Fibroblast of skin of back (primary cell): ENCODE data around the gene PHTF2.
A peak's percentile ranks its signal among the peaks of the same experiment; 100 is the strongest.
"Not testable (repeated sequence)": the region's sequence is repeated elsewhere in the genome, so short reads cannot be mapped to it uniquely, and the experiment has no call there.

ENCODE experiments used
- DNase-seq: peaks from one replicate; pipeline ENCODE4 v3.0.0-alpha.2; 2013

The PHTF2 gene

DNA sequence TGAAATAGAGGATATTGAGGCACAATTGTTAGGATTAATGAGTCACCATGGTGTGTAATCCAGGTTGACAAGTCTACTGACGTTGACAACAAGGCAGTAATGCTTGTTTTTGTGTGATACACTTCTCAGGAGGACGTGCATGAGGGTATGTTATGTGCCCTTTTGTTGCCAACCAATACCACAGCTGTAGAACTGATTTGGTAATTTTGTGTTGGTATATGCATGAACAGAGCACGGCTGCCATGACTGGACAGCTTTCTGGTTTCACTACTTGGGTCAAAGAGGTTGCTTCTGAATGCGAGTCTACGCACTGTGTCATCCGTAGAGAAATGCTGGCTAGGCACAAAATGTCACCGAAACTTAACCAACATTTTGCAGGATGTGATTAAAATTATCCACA lies 32.9 kb downstream of the PHTF2 start:
- no peak for DNase-seq

DNA sequence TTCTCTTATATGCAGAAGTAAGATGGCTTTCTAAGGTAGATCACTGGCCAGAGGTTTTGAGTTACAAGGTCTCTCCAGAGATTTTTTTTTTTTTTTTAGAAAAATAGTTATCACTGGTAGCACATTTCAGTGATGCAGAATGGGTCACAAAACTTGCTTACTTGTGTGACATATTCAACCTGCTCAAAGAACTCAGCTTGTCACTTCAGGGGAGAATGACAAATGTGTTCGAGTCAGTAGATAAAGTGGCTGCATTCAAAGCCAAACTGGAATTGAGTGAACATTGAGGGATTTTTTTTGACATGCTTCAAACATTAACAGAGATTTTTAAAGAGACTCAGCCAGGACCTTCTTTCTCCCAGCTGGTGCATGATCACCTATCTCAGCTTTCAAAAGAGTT lies 33.4 kb downstream of the PHTF2 start:
- DNase-seq: no peak

DNA sequence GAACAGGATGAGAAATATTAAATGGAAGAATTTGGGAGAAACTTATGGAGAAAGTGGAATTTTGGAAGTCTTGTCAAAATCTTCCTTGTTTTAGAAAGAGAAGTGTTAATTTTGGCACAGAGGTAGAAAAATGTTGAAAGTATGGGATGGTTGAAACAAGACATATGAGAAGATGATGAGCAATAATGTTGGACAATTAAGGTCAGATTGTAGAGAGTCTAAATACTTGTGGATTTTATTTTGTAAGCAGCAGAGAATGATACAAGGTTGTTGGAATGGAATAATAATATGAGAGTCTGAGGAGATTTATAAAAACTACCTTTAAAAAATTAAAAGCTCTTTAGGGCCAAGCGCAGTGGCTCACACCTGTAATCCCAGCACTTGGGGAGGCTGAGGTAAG lies 34.6 kb downstream of the PHTF2 start:
- DNase-seq: no peak

DNA sequence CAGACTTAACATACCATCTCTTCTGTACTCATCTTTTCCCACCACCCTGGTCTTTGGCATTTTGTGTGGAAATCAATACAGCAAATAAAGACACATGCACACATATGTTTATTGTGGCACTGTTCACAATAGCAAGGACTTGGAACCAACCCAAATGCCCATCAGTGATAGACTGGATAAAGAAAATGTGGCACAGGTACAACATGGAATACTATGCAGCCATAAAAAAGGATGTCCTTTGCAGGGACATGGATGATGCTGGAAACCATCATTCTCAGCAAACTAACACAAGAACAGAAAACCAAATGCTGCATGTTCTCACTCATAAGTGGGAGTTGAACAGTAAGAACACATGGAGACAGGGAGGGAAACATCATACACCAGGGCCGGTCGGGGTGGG lies 37.9 kb downstream of the PHTF2 start:
- not testable (repeated sequence) for DNase-seq

DNA sequence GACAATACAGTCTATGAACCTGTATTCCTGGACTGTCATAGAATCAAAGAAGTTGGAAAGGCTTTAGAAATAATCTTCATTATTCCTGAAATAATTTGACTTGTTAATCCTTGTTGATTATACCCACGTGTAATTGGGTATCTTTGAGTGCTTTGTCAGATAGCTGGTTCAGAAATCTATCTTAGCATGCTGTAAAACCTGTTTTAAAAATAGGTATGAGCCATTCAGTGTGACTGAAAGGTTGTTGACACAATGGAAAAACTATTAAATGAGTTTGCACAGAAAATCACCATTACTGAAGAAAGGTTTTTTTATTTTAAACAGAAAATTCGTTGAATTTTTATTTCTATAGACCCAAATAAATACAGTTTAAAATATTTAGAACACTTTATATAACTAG lies 38.7 kb downstream of the PHTF2 start:
- DNase-seq: no peak

DNA sequence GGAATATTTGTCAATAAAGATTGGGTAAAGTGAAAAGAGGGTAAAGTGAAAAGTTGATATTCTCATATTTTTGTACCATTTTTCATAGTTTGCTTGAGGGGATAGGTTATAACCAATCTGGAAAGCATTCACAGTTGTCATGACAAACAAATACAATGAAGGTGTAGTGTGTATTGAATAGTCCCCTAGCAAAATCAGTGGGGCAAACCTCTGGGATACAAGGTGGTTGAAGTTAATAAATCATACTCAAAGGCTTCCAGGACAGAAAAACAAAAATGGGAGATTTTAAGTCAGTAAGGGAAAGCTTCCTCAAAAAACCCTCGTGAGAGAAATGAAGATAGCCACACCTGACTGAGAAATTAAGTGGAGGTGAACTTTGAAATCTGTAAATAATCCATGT lies 39.4 kb downstream of the PHTF2 start:
- no peak for DNase-seq

DNA sequence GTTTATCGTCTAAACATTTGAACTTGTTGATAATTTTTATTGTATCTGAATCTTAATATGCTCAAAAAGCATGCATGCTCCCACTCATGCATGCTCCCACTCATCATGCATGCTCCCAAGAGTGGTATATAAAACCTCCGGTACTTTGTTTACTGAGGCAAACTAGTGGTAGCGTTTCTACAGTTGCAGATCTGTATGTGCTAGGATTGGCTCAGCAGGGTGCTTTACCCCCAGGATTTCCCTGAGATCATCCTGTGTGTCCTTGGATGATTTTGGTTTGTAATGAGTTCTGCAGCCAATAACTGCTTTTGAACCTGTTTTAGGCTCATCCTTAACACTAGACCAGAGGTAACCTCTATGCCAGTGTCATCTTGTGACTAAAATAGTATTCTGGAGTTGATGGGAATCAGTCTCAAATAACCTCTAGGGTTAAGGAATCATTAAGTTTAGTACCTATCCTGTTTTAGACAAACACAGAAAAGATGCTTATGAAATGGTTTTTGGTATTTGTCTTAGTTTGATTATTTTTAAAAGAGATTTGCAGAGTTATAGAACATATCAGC lies 40.4 kb downstream of the PHTF2 start:
- no peak for DNase-seq

DNA sequence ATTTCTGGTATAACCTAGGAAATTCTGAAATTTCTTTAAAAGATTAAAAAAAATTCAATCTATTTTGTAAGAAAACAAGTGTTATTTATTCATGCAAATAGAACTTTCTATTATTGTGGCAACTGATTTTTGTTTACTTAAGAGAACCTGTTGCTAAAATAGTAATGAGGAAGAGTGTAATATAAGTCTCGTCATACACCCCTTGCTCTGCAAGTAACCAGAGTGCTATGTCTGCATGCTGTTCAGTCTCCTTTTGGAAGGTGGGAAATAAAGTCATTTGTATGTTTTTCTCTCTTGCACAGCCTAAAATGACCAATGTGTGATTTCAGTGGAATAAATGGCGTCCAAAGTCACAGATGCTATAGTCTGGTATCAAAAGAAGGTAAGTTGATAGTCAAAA lies 41.3 kb downstream of the PHTF2 start:
- DNase-seq: no peak

DNA sequence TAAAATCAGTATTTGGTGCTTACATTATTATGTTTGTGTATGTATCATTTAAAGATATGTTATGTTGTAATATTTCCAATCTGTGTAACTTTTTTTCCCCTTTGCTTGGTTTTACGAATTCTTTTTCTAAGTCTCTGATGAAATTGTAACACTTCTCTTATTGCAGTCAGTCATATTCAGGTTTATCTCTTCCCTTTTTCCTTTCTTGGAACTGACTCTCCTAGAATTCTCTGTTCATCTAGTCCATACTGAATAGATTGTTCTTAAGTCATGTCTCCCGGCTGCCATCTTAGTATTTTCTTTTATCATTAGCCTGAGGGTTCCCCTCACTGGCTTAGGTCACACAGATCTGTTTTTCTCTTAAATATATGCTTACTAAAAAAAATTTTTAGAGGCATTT lies 44.6 kb downstream of the PHTF2 start:
- DNase-seq: no peak

DNA sequence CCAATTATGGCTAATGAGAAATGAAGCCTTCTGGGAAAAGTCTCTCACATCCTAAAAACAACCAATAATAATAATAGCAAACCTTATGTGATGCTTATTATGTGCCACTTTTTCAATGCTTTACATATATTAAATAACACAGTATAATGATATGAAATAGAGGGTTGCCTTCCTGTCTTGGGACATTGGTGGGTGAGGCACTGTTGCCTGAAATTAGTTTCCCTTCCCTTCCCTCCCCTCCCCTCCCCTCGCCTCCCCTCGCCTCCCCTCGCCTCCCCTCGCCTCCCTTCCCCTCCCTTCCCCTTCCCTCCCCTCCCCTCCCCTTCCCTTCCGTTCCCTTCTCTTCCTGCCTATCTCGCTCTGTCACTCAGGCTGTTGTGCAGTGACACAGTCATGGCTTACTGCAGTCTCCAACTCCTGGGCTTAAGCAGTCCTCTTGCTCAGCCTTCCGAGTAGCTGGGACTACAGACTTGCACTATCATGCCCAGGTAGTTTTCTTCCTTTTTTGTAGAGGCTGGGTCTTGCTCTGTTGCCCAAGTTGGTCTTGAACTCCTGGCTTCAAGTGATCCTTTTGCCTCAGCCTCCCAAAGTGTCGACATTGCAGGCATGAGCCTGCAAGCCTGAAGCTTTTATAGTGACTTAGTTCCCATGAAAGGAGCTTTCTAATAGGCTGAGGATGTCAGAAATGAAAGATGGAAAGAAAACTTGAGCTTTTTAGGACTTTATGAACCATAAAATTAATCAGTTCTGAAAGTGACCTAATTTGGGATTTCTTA lies 47.9 kb downstream of the PHTF2 start:
- no peak for DNase-seq

DNA sequence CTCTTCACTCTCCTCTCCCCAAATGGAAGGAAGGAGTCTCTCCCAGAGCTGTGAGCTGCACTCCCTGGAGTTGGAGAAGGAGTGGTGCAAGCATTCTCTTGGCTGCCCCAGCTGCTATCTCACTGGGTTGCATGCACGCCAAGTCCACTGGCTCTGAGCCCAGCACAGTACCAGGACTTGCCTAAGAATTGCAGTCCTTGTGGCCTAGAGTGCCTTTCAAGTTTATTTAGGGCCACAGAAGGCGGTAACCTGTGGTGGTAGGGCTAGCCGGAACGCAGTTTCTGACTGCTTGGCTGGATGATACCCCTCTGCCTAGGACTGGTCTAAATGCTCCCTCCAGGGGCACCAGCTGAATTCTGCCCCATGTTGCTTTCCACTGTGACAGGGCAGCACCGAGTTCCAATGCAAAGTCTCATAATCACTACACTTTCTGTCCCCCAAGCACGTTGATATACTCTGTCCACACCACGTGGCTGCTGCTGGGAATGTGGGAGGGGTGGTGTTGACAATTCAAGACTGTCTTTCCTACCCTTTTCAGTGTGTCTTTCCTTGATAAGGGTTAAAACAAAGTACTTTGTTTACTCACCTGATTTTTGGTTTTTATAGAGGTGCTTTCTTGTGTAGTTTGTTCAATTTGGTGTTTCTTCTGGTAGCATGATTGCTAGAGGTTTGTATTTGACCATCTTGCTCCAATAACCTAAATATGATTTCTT lies 57.0 kb downstream of the PHTF2 start:
- no peak for DNase-seq

DNA sequence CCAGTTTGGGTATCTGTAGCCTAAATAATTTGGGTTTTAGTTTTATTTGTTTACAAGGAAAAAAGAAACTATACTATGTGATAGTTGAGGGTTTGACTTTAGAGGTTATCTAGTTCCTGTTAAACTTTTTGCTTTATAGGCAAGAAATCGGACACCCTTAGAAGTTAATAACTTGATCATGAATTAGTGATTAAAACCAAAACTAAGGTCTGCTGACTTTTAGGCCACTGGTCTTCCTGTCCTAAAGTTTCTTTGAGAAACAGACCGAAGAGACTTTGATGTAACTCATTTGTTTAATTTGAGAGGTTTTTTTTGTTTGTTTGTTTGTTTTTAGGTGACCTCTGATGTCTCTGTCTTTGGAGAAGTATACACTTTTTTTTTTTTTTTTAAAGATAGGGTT lies 59.7 kb downstream of the PHTF2 start:
- DNase-seq: no peak

DNA sequence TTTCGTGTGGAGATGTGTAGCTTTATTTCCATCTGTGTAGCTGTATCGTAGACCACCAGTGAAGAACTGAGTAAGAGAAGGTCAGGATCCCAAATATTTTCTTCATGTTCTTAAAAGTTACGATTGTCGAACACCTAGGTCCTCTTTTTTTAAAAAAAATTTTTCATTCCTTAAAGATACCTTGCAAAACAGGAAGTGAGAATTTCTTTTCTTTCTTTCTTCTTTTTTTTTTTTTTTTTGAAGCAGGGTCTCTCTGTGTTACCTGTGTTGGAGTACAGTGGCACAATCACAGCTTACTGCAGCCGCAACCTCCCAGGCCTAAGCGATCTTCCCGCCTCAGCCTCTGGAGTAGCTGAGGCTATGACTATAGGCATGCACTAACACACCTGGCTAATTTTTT lies 60.8 kb downstream of the PHTF2 start:
- DNase-seq: no peak

DNA sequence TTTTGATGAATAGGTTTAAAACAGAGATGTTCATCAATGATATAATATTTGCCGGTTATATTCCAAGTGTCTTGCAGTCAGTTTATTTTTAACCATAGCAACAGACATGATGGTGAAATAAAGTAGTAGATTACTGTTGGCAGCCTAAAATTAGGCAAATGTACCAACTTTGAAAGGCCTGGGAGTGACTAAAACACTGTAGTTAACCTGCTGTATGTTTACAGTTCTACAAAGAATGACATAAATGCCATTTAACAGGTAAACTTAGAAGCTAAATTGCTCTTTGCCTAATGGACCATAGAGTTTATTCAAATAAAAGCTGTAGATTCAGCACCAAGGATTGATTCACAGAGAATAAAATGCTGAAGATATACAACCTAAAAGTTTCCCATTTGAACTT lies 64.1 kb downstream of the PHTF2 start:
- DNase-seq: no peak

DNA sequence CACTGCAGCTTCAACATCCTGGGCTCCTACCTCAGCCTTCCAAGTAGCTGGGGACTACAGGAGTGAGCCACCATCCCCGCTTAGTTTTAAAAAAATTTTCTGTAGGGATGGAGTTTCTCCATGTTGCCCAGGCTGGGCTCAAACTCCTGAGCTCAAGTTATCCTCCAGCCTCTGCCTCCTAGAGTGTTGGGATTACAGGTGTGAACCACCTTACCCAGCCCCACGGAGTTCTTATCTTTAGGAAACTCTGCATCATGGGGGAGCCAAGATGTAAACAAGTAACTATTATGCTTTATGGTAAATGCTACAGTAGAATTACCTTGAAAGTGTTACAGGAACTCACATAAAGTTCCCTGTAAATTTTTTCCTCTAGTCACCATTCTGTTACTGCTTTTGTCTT lies 65.3 kb downstream of the PHTF2 start:
- DNase-seq: no peak

DNA sequence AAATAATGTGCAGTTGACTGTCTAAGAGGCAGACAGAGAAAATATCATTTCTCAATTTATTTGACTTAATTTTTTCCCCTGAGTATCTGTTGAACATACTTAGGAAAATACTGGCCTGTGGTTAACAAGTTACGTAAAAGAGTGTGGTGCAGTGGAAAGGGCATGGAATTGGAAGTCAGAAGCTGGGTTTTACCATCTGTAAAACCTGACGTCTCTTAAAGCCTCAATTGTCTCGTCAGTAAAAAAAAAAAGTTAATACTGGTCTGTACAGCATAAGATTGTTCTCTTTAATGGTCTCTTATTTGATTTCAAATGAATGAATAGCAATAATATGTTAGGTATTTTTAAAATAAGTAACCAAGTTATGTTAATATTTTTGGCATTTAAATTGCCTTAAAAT lies 67.8 kb downstream of the PHTF2 start:
- no peak for DNase-seq

DNA sequence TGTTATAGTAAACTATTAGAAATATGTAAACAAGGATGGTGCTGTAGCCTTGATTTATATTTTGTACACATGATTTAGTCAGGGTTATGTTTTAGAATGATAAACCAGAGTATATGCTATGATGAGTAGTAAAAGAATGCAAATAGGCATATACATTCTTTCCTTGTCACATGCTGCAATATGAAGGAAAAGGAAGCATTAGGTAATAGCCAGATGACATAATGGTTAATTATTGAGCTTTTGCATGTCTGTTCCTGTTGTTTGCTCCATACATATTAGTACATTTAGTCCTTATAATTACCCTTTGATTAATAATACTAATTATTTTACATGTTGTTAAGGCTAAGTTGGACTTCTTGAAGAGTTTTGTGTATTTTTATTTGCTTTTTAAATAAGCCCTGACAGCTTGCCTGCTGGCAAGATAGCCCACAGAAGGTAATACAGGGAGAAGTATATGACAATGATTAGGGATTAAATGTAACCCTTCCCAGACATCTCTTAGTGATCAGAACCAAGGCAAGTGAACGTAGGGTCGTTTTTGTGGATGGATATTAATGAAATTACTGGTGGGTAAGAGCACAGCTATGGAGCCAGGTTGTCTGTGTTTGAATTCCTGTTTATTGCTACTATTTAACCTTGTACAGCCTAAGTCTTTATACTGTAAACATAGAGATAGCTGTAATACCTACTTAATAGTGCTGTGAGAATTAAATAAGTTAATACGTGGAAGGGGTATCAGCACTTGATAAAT lies 68.4 kb downstream of the PHTF2 start:
- peak; percentile 80 for DNase-seq

DNA sequence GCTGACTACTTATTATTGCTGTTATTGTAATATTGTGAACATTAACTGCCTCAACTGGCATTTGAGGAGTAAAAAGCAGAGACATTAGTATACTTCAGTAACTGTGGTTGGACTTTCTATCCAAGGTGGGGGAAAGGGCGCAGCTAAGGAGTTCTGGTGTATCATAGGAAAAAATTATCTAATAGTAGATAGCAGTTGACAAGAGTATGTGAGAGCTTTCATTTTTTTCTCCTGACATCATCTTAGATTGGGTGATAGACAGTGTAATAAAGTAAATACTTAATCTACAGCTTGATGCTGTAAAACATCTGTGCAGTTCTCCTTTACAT lies 68.9 kb downstream of the PHTF2 start:
- DNase-seq: peak; percentile 44

DNA sequence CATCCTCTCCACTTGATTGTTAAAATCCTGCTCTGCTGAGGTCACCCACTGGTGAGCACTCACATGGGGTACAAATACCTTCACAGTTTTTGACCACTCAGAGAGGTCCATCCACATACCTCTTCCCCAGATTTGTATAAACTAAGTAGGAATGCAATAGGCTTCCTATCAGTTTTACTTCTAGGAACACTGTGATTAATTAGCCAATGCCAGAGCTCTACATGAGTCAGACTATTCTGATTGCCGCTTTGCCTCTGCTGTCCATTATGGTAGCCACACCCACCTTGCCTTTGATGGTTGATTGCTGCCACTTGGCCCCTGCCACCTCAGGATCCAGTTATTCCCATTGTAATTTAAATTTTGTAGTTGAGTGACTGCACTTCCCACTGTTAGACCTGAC lies 73.7 kb downstream of the PHTF2 start:
- DNase-seq: not testable (repeated sequence)

DNA sequence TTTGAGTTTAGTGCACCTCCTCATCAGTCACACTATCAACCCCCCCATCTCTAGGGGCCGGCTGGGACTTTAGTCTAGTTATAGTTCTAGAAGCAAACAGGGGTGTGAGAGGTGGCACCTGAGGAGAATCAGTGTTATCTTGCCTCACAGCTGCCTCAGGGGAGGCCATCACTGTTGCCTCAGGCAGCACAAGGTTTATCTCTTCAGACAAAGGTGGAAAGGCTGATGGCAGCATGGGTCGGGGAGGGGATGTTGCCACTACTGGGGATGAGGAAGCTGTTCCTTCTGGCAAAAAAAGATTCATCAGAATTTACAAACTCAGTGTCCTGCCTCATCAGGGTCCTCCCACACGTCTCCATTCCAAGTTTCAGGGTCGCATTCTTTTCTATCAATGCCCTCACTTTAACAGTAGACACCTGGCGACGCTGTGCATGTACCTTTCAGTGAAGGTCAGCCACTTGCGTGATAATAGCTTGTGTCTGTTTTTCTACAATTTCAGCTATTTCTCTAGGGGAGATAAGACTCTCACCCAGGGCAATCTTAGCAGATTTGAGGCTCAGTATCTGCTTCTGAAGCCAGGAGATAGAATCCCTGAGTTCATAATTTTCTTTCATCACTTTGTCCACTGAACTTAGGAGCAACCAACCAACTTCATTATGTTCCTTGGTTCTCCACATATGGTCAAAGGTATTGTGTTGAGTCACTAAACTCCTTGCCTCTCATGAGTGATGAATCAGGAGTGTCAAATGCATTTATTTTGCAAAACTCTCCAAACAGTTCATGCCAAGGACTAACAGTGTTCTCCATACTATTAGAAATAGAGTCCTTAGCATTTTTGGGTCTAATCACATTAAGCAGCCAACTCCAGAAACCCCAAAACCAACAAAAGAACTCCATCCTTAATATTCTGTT lies 75.1 kb downstream of the PHTF2 start:
- peak; percentile 40 for DNase-seq

DNA sequence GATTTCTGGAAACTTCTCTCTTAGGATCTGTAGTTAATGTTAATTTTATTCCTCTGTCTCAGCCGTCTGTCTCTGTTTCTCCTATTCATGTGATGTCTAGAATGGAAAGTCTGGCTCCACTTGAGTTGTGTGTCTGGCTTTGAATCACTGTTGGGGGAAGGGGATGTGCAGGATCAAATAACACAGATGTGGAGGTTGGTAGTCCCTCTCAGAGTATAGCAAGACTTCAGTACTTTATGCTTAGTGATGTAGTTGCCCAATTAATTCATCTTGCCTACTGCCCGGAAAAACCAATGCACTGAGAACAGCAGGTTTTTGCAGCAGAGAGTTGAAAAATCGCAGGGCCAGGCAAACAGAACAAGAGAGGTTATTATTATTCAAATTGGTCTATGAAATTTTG lies 79.2 kb downstream of the PHTF2 start:
- peak; percentile 26 for DNase-seq

DNA sequence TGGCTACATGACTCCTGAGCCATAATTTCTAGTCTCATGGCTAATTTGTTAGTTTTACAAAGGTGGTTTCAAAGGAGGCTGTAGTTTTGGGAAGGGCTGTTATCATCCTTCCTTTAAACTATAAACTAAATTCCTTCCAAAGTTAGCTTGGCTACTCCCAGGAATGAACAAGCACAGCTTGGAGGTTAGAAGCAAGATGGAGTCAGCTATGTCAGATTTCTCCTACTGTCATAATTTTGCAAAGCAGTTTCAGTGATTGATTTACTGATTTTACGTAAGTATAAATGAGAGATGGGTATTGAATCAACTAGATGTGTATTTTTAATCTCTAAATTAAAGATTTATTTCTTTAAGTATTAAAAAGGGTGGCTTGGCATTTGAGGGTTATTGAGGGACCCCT lies 79.9 kb downstream of the PHTF2 start:
- no peak for DNase-seq
